Cerebellar cortex (tissue), 1 donor: ENCODE data around the gene FCER2.
A peak's percentile ranks its signal among the peaks of the same experiment; 100 is the strongest.

Source experiments
- DNase-seq: peaks from one replicate; pipeline ENCODE4 v3.0.0-alpha.2; 2015; ENCODE audit warnings: low spot score

Gene FCER2

GRCh38 chr19:7699417-7700401 is 2.2 kb downstream of the FCER2 start:
- no peak for DNase-seq

GRCh38 chr19:7699003-7699402 is 2.9 kb downstream of the FCER2 start:
- DNase-seq, result no peak

GRCh38 chr19:7698583-7698982 is 3.3 kb downstream of the FCER2 start:
- DNase-seq, result no peak

GRCh38 chr19:7697721-7698287 is 4.1 kb downstream of the FCER2 start:
- no peak for DNase-seq

GRCh38 chr19:7694499-7694898 is 7.4 kb downstream of the FCER2 start:
- DNase-seq, result no peak

GRCh38 chr19:7692417-7693088 is 9.4 kb downstream of the FCER2 start:
- no peak for DNase-seq

- DNase-seq, result no peak
Measured at GRCh38 chr19:7691497-7691896, 10.4 kb downstream of the FCER2 start.

- DNase-seq, result no peak
Measured at GRCh38 chr19:7690779-7691258, 11.1 kb downstream of the FCER2 start.

GRCh38 chr19:7689165-7689564 is 12.8 kb downstream of the FCER2 start:
- DNase-seq, result no peak

GRCh38 chr19:7687177-7687576 is 14.8 kb downstream of the FCER2 start:
- no peak for DNase-seq

- no peak for DNase-seq
Measured at GRCh38 chr19:7685546-7686445, 16.1 kb downstream of the FCER2 start.

- peak; percentile 18 for DNase-seq
Measured at GRCh38 chr19:7682175-7682855, 19.6 kb downstream of the FCER2 start.

- DNase-seq, result peak; percentile 76
Measured at GRCh38 chr19:7681340-7682174, 20.4 kb downstream of the FCER2 start.

- peak; percentile 72 for DNase-seq
Measured at GRCh38 chr19:7680606-7681339, 21.2 kb downstream of the FCER2 start, which contains the start of gene TRAPPC5. TSS of gene TRAPPC5 (plus strand) at chr19:7680833. CDS start at chr19:7682254, 1,421 bp downstream.

GRCh38 chr19:7679771-7680605 is 21.9 kb downstream of the FCER2 start:
- DNase-seq, result no peak

GRCh38 chr19:7678971-7679751 is 22.8 kb downstream of the FCER2 start:
- peak; percentile 66 for DNase-seq

GRCh38 chr19:7677669-7678311 is 24.1 kb downstream of the FCER2 start:
- DNase-seq, result no peak
